ENCODE results near the gene CTF1.

GRCh38 chr16:30896889-30897733 lies 697 bp downstream of the CTF1 start:
- TF ChIP-seq CTCF (IDR thresholded peaks at IDR 0.05) (no peak), POLR2AphosphoS5 (IDR thresholded peaks at IDR 0.05) (peak; percentile 75), POLR2A (IDR thresholded peaks at IDR 0.05) (no peak), EP300 (IDR thresholded peaks at IDR 0.05) (no peak)
